ENCODE data around the gene ARHGEF40.

GRCh38 chr14:21074398-21075272 is 4.5 kb downstream of the ARHGEF40 start:
- no peak for TF ChIP-seq POLR2A (IDR thresholded peaks at IDR 0.05; ENCODE audit: extremely low read depth, insufficient read length)
- no peak for TF ChIP-seq CTCF (IDR thresholded peaks at IDR 0.05; ENCODE audit: low read depth, low read length)
